ENCODE results near the gene SCYL1. TPM values are rescaled to one million over a fixed set of nuclear protein-coding genes. Genes with fewer than 3 reads are reported as not detected.
A peak's percentile ranks its signal among the peaks of the same experiment; 100 is the strongest.

The SCYL1 gene
- total RNA-seq, 2 experiments from 2014 or later, result 56.8 to 62.9 TPM

DNA sequence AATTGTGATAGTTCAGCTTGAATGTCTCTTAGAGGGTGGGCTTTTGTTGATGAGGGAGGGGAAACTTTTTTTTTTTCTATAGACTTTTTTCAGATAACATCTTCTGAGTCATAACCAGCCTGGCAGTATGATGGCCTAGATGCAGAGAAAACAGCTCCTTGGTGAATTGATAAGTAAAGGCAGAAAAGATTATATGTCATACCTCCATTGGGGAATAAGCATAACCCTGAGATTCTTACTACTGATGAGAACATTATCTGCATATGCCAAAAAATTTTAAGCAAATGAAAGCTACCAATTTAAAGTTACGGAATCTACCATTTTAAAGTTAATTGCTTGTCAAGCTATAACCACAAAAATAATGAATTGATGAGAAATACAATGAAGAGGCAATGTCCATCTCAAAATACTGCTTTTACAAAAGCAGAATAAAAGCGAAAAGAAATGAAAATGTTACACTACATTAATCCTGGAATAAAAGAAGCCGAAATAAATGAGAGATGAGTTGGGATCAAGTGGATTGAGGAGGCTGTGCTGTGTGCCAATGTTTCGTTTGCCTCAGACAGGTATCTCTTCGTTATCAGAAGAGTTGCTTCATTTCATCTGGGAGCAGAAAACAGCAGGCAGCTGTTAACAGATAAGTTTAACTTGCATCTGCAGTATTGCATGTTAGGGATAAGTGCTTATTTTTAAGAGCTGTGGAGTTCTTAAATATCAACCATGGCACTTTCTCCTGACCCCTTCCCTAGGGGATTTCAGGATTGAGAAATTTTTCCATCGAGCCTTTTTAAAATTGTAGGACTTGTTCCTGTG lies 22.1 kb upstream of the SCYL1 start:
- ChIA-PET CTCF (ENCODE audit: unreplicated experiment) (no interaction called here), POLR2A (interaction anchor here (0.6 to 7.8 kb wide), 6 partner anchors 14 to 82 kb away, joined by 3 to 237 read pairs (median 8); partner anchors contain the start of gene NEAT1)
- Histone ChIP-seq H2AFZ (ENCODE audit: low read length) (no peak overlapping the region), H3K79me2 (ENCODE audit: insufficient read depth, low read depth, low read length) (peaks cover 88% of the 10 kb centered on the region), H3K36me3 (ENCODE audit: insufficient read depth, low read length) (peaks cover 78% of the 10 kb centered on the region), H3K4me2 (ENCODE audit: low read length) (peak overlapping the region; percentile 98), H3K4me1 (ENCODE audit: insufficient read depth, low read length, poor library complexity, severe bottlenecking) (peaks cover 48% of the 10 kb centered on the region), H3K27ac (ENCODE audit: low read depth, low read length, poor library complexity, severe bottlenecking) (peak overlapping the region; percentile 98), H3K9me3 (ENCODE audit: low read length) (no peaks in the 10 kb centered on the region), H4K20me1 (ENCODE audit: insufficient read depth, low read length) (peaks cover 69% of the 10 kb centered on the region), H3K9me2 (ENCODE audit: insufficient read depth, low read length) (no peaks in the 10 kb centered on the region), H3K4me3 (ENCODE audit: low read depth, low read length, poor library complexity, severe bottlenecking) (peak overlapping the region; percentile 79)
- TSS peak; percentile 5 for BruUV-seq (replicated peaks)
- TF ChIP-seq, protein P1, sequence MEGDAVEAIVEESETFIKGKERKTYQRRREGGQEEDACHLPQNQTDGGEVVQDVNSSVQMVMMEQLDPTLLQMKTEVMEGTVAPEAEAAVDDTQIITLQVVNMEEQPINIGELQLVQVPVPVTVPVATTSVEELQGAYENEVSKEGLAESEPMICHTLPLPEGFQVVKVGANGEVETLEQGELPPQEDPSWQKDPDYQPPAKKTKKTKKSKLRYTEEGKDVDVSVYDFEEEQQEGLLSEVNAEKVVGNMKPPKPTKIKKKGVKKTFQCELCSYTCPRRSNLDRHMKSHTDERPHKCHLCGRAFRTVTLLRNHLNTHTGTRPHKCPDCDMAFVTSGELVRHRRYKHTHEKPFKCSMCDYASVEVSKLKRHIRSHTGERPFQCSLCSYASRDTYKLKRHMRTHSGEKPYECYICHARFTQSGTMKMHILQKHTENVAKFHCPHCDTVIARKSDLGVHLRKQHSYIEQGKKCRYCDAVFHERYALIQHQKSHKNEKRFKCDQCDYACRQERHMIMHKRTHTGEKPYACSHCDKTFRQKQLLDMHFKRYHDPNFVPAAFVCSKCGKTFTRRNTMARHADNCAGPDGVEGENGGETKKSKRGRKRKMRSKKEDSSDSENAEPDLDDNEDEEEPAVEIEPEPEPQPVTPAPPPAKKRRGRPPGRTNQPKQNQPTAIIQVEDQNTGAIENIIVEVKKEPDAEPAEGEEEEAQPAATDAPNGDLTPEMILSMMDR (conservative IDR thresholded peaks at IDR 0.05; ENCODE audit: low read length), result no peak
- no peak for TF ChIP-seq EZH2phosphoT487 (IDR thresholded peaks at IDR 0.05; ENCODE audit: borderline replicate concordance, low read depth, low read length)
- peak; percentile 42 for DNase-seq (ENCODE audit: low spot score)
- intact Hi-C loops (cut with micrococcal nuclease; ENCODE audit: unreplicated experiment), result no loop called here

DNA sequence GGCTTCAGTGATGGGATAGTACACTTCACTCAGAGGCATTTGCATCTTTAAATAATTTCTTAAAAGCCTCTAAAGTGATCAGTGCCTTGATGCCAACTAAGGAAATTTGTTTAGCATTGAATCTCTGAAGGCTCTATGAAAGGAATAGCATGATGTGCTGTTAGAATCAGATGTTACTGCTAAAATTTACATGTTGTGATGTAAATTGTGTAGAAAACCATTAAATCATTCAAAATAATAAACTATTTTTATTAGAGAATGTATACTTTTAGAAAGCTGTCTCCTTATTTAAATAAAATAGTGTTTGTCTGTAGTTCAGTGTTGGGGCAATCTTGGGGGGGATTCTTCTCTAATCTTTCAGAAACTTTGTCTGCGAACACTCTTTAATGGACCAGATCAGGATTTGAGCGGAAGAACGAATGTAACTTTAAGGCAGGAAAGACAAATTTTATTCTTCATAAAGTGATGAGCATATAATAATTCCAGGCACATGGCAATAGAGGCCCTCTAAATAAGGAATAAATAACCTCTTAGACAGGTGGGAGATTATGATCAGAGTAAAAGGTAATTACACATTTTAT lies 21.4 kb upstream of the SCYL1 start:
- Histone ChIP-seq H3K4me3 (ENCODE audit: low read depth, low read length, poor library complexity, severe bottlenecking) (peak overlapping the region; percentile 79), H3K79me2 (ENCODE audit: insufficient read depth, low read depth, low read length) (peaks cover 81% of the 10 kb centered on the region), H3K4me1 (ENCODE audit: insufficient read depth, low read length, poor library complexity, severe bottlenecking) (peaks cover 50% of the 10 kb centered on the region), H4K20me1 (ENCODE audit: insufficient read depth, low read length) (peaks cover 69% of the 10 kb centered on the region), H2AFZ (ENCODE audit: low read length) (no peak overlapping the region), H3K36me3 (ENCODE audit: insufficient read depth, low read length) (peaks cover 78% of the 10 kb centered on the region), H3K9me2 (ENCODE audit: insufficient read depth, low read length) (no peaks in the 10 kb centered on the region), H3K9me3 (ENCODE audit: low read length) (no peaks in the 10 kb centered on the region), H3K4me2 (ENCODE audit: low read length) (peak overlapping the region; percentile 98), H3K27ac (ENCODE audit: low read depth, low read length, poor library complexity, severe bottlenecking) (peak overlapping the region; percentile 98)
- DNase-seq (ENCODE audit: low spot score), result no peak
- no TSS peak for BruUV-seq (replicated peaks)
- ChIA-PET POLR2A (interaction anchor here (1.0 to 7.8 kb wide), 4 partner anchors 14 to 83 kb away, joined by 5 to 237 read pairs (median 112); partner anchors contain the start of gene NEAT1), CTCF (ENCODE audit: unreplicated experiment) (no interaction called here)
- TF ChIP-seq EZH2phosphoT487 (IDR thresholded peaks at IDR 0.05; ENCODE audit: borderline replicate concordance, low read depth, low read length), result no peak
- TF ChIP-seq, protein P1 (conservative IDR thresholded peaks at IDR 0.05; ENCODE audit: low read length), result no peak
- intact Hi-C loops (cut with micrococcal nuclease; ENCODE audit: unreplicated experiment), result no loop called here
